Esophagus squamous epithelium (tissue), 5 donors: Measurements from ENCODE around the gene MTCL1. TPM values are rescaled to one million over a fixed set of nuclear protein-coding genes. Genes with fewer than 3 reads are reported as not detected.

Source experiments
- DNase-seq: peaks from one replicate; lab custom pipeline; 2025; lab: John Stamatoyannopoulos, UW
- H3K27ac ChIP-seq, 4 donors: fragments of 200-600 bp; sonication (generic); one replicate each; pipeline ENCODE4 v1.5.1; 2016 to 2019; ENCODE audit warnings: mild to moderate bottlenecking in 1 of 4
- H3K27me3 ChIP-seq, 4 donors: fragments of 200-600 bp; sonication (generic); 1 replicate in 3 of 4; 2 replicates in 1 of 4; pipeline versions ENCODE4 v1.5.1 to v1.6.0; 2017 to 2021; ENCODE audit warnings: antibody characterized with exemption in 1 of 4
- H3K36me3 ChIP-seq, 3 donors: fragments of 200-600 bp; sonication (generic); one replicate each; pipeline ENCODE4 v1.5.1; 2016 to 2019
- H3K4me1 ChIP-seq, 3 donors: fragments of 200-600 bp; sonication (generic); one replicate each; pipeline ENCODE4 v1.5.1; 2017 to 2019
- H3K4me3 ChIP-seq, 4 donors: fragments of 200-600 bp; sonication (generic); 1 replicate in 3 of 4; 2 replicates in 1 of 4; pipeline ENCODE4 v1.5.1; 2016 to 2019; ENCODE audit warnings: mild to moderate bottlenecking in 2 of 4, moderate library complexity in 1 of 4
- H3K9me3 ChIP-seq, 3 donors: fragments of 200-600 bp; sonication (generic); one replicate each; pipeline ENCODE4 v1.5.1; 2016 to 2019
- POLR2A ChIP-seq, 4 donors: fragments of 450-650 bp; IDR thresholded peaks; one replicate each; pipeline ENCODE4 v1.6.1; 2017; ENCODE audit warnings: antibody characterized with exemption in 4 of 4, mild to moderate bottlenecking in 4 of 4, moderate library complexity in 3 of 4
- WGBS, 2 donors: methylation state at CpG; one replicate each; pipeline ENCODE4 v1.1.5; 2018; 5-methylcytosine and 5-hydroxymethylcytosine counted together
- intact Hi-C: fragments of 100-400 bp; cut with DNase I; formaldehyde crosslinking; loops from one replicate; pipeline ENCODE4 v1.15.0; 2022
- total RNA-seq, 4 donors: library from RNA; depleted of rRNA; stranded (reverse); fragments of >200 nt; gene quantifications; one replicate each; pipeline ENCODE4 v1.1.0, GENCODE V29; 2016
- TF ChIP-seq, protein P1 (sequence below), 6 experiments: fragments of 450-650 bp in 4 of 6; fragments of 200-600 bp in 2 of 6; sonication (generic) in 2 of 6; IDR thresholded peaks; one replicate each; pipeline ENCODE4 v1.5.1; 2016 to 2019; ENCODE audit warnings: antibody characterized with exemption in 6 of 6, mild to moderate bottlenecking in 4 of 6, moderate library complexity in 4 of 6
- donor health status: DM: yes; HTN: yes; CAD: no.

The MTCL1 gene
- total RNA-seq, 4 donors from 2014 or later = 6.5 to 16.4 (median 7.9) TPM

DNA sequence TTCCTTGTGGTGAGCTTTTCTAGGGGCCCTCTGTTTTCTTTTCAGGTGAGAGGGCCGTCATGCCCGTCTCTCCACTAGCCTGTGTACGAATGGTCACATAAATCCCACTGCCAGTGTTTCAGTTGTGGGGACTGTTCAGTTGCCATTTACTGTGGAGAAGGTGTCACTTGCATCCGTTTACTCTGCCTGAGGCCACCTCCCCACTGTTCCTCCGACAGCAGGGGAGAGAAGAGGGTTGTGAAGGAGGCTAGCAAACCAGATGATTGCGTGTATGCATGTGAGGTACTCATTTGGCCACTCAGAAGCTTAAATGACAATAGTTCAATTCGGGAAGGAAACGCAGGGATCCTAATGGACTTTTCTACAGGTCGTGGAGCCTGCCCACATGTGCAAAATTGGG is 3.3 kb downstream of the MTCL1 start:
- DNase-seq = no peak
- no peak for TF ChIP-seq POLR2A (IDR thresholded peaks at IDR 0.05)
- TF ChIP-seq, protein P1, sequence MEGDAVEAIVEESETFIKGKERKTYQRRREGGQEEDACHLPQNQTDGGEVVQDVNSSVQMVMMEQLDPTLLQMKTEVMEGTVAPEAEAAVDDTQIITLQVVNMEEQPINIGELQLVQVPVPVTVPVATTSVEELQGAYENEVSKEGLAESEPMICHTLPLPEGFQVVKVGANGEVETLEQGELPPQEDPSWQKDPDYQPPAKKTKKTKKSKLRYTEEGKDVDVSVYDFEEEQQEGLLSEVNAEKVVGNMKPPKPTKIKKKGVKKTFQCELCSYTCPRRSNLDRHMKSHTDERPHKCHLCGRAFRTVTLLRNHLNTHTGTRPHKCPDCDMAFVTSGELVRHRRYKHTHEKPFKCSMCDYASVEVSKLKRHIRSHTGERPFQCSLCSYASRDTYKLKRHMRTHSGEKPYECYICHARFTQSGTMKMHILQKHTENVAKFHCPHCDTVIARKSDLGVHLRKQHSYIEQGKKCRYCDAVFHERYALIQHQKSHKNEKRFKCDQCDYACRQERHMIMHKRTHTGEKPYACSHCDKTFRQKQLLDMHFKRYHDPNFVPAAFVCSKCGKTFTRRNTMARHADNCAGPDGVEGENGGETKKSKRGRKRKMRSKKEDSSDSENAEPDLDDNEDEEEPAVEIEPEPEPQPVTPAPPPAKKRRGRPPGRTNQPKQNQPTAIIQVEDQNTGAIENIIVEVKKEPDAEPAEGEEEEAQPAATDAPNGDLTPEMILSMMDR (IDR thresholded peaks at IDR 0.05) = no peak
- Histone ChIP-seq H3K27ac (peak overlapping the region in 3 of 4 donors; percentile 2 to 90 (median 32)), H3K36me3 (no peaks in the 10 kb centered on the region), H3K4me1 (peaks cover 21 to 43% (median 28%) of the 10 kb centered on the region in 3 donors), H3K9me3 (no peaks in the 10 kb centered on the region), H3K4me3 (no peak overlapping the region), H3K27me3 (peaks cover 0 to 21% (median 0%) of the 10 kb centered on the region in 4 donors)
- 72 to 78% methylated on average over 8 of the region's 9 CpGs for WGBS, 2 donors
- intact Hi-C loops = no loop called here

DNA sequence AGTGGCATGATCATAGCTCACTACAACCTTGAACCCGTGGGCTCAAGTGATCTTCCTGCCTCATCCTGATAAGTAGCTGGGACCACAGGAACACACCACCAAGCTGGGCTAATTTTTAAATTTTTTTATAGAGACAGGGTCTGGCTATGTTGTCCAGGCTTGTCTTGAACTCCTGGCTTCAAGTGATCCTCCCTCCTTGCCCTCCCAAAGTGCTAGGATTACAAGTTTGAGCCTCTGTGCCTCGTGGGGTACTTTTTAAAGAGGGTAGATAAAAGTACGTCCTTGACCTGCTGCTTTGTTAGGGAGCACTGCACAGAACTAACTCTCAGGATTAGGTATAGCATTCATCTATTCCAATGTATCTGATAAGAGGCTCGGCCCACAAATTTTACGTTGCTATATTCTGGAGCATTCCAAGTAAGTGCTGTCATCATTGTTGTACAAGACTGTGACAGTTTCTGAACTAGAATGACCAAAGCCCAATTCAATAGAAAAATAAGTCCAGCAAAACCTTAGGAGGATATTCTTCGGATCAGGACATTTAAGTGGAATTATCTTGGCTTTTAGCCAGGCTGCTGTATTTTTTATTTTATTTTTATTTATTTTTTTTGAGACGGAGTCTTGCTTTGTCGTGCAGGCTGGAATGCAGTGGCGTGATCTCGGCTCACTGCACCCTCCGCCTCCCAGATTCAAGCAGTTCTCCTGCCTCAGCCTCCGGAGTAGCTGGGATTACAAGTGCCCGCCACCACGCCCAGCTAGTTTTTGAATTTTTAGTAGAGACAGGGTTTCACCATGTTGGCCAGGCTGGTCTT is 4.1 kb downstream of the MTCL1 start:
- Histone ChIP-seq H3K4me3 (no peak overlapping the region), H3K9me3 (no peaks in the 10 kb centered on the region), H3K27me3 (peaks cover 0 to 15% (median 0%) of the 10 kb centered on the region in 4 donors), H3K36me3 (no peaks in the 10 kb centered on the region), H3K4me1 (peaks cover 14 to 35% (median 20%) of the 10 kb centered on the region in 3 donors), H3K27ac (peak overlapping the region in 2 of 4 donors; percentile 32 to 90)
- 86 to 88% methylated on average over 11 to 14 of the region's 14 CpGs for WGBS, 2 donors
- DNase-seq = no peak
- TF ChIP-seq, protein P1 (IDR thresholded peaks at IDR 0.05) = no peak
- TF ChIP-seq POLR2A (IDR thresholded peaks at IDR 0.05) = no peak
- intact Hi-C loops = no loop called here

DNA sequence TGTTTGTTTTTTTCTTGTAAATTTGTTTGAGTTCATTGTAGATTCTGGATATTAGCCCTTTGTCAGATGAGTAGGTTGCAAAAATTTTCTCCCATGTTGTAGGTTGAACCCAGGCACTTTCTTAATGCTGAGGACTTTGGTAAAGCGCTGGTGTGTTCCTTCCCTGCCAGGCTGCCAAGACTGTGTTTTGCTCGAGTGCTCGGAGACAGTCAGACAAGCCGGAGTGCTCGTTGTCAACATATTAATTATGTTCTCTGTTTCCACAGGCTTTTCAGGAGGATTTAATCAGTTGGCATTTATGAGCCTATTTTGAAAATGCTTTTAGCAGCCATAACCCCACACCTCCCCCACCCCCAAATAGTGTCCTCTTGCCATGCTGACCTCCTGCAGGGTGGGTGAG is 6.4 kb downstream of the MTCL1 start:
- TF ChIP-seq POLR2A (IDR thresholded peaks at IDR 0.05) = no peak
- TF ChIP-seq, protein P1 (IDR thresholded peaks at IDR 0.05) = no peak
- Histone ChIP-seq H3K9me3 (no peaks in the 10 kb centered on the region), H3K4me1 (peaks cover 7 to 24% (median 16%) of the 10 kb centered on the region in 3 donors), H3K36me3 (no peaks in the 10 kb centered on the region), H3K27ac (peak overlapping the region in 2 of 4 donors; percentile 26 to 42), H3K4me3 (no peak overlapping the region), H3K27me3 (peaks cover 0 to 6% (median 0%) of the 10 kb centered on the region in 4 donors)
- intact Hi-C loops = no loop called here
- 31 to 37% methylated on average over 5 of the region's 5 CpGs for WGBS, 2 donors
- DNase-seq = no peak

DNA sequence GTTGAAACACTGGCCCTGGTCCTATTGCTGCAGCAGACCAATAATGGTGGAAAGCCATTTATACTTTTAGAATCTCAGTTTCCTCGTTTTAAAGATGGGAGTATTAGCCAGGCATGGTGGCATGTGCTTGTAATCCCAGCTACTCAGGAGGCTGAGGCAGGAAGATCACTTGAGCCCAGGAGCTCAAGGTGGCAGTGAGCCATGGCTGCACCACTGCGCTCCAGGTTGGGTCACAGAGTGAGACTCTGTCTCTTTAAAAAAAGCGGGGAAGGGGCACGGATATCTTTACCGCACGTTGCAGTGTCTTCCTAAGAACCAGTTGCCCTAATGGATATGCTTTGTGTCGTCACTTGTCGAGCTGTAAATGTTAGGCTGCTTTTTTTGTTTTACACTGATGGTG is 8.3 kb downstream of the MTCL1 start:
- H3K27ac ChIP-seq = no peak overlapping the region
- no peaks in the 10 kb centered on the region for H3K36me3 ChIP-seq
- H3K4me1 ChIP-seq = peaks cover 0 to 11% (median 9%) of the 10 kb centered on the region in 3 donors
- no peaks in the 10 kb centered on the region for H3K9me3 ChIP-seq
- TF ChIP-seq, protein P1 (IDR thresholded peaks at IDR 0.05) = no peak
- TF ChIP-seq POLR2A (IDR thresholded peaks at IDR 0.05) = no peak
- no peaks in the 10 kb centered on the region for H3K27me3 ChIP-seq
- 48 to 70% methylated on average over 8 of the region's 8 CpGs for WGBS, 2 donors
- H3K4me3 ChIP-seq = no peak overlapping the region
- intact Hi-C loops = no loop called here
- DNase-seq = no peak

DNA sequence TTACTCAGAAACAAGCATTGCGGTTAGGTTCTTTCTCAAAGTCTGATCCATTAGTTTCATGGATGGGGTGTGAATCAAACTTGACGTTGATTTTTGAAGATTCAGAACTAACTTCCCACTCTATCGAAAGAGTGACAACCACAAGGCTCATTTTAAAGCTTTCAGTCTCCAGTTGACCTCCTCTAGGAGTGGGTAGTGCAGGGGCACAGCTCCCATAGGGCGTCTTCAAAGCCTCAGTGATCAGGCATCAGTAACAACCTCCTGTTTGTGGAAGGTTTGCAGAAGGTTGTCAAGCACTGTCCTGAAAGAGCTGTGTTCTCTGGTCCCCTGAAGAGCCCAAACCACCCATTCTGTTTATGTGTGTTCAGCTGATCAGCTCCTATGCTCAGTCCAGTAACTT is 10.2 kb downstream of the MTCL1 start:
- H3K27ac ChIP-seq = no peak overlapping the region
- WGBS, 2 donors = 86 to 89% methylated on average over 4 of the region's 4 CpGs

More for the DNA sequence above, 10.2 kb downstream of the MTCL1 start:
- H3K9me3 ChIP-seq = no peaks in the 10 kb centered on the region
- H3K27me3 ChIP-seq = no peaks in the 10 kb centered on the region
- H3K4me1 ChIP-seq = peaks cover 0 to 11% (median 9%) of the 10 kb centered on the region in 3 donors
- no peak for TF ChIP-seq POLR2A (IDR thresholded peaks at IDR 0.05)
- TF ChIP-seq, protein P1 (IDR thresholded peaks at IDR 0.05) = no peak
- H3K4me3 ChIP-seq = no peak overlapping the region
- no peaks in the 10 kb centered on the region for H3K36me3 ChIP-seq
- intact Hi-C loops = no loop called here
- DNase-seq = no peak
